ENCODE measurements around the gene NPY4R. TPM values are rescaled to one million over a fixed set of nuclear protein-coding genes. Genes with fewer than 3 reads are reported as not detected.
A peak's percentile ranks its signal among the peaks of the same experiment; 100 is the strongest.
"Not testable (repeated sequence)": the region's sequence is repeated elsewhere in the genome, so short reads cannot be mapped to it uniquely, and the experiment has no call there.

The NPY4R gene
- total RNA-seq, 1 experiment from 2014 or later = not detected

DNA sequence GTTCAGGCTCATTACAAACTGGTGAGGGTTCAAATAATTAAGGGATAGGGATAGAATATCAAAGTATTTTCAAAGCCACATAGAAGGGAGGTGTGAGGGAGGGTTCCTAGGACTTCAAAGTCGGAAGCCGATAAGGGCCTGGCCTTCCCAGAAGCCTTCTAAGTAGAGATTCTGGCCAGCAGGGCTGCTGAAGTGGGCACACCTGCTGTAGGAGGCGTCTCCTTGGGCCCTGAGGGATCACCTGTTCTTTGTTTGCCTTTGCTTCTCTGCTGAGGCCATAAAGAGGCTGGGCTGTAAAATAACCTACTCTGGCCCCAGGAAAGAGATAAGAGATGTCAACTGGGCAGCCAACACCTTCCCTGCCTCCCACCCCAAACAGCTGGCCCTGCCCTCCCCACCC is 8.0 kb upstream of the NPY4R start:
- CTCF ChIA-PET; H3K4me2 ChIP-seq (ENCODE audit: low read length); DNase-seq (ENCODE audit: low read depth, low spot score); H3K36me3 ChIP-seq (ENCODE audit: control insufficient read depth in 1 of 2, insufficient read depth in 2 of 2, low read length in 2 of 2); H3K4me3 ChIP-seq (replicated peaks in 1 of 2; ENCODE audit: low read depth in 1 of 2, low read length in 2 of 2); H3K9ac ChIP-seq (ENCODE audit: low read length); intact Hi-C loops (cut with micrococcal nuclease); H4K20me1 ChIP-seq (ENCODE audit: insufficient read depth); H3K9me2 ChIP-seq (ENCODE audit: insufficient read depth); H3K9me3 ChIP-seq (ENCODE audit: control insufficient read depth in 1 of 2, insufficient read depth in 1 of 2, low read depth in 1 of 2, low read length in 2 of 2); H3K27me3 ChIP-seq (ENCODE audit: insufficient read depth, low read length); BruUV-seq (replicated peaks); POLR2A ChIA-PET; ATAC-seq; H3K4me1 ChIP-seq (ENCODE audit: control insufficient read depth in 1 of 2, insufficient read depth in 2 of 2, low read length in 2 of 2); H3K27ac ChIP-seq (ENCODE audit: low read depth, low read length); H3K79me2 ChIP-seq (ENCODE audit: insufficient read depth, low read length); RAD21 ChIA-PET (ENCODE audit: low non-redundant PET in 1 of 2, low total read pairs in 2 of 2, uncharacterized antibody in 2 of 2, unreplicated experiment in 2 of 2); H2AFZ ChIP-seq (ENCODE audit: low read depth, low read length, poor library complexity, severe bottlenecking): not testable (repeated sequence)

DNA sequence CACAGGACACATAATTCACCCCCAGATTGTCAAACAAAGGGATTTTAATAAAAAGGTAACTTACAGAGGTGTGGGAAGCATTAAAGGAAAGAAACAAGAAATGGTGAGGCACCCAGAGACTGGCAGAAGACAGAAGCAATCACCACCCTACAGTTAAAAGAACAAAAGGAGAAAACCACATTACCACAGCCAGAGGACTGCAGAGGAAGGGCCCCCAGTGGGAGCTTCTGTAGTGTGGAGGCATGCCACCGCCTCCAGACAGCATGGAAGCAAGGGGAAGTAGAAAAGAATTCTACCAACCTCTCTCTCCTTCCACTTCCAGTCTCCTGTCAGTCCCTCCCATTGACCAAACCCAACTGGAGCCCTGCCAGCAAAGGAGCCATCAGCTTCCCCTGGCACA is 4.4 kb upstream of the NPY4R start:
- H3K4me1 ChIP-seq (ENCODE audit: control insufficient read depth in 1 of 2, insufficient read depth in 2 of 2, low read length in 2 of 2); ATAC-seq; DNase-seq (ENCODE audit: low read depth, low spot score); H4K20me1 ChIP-seq (ENCODE audit: insufficient read depth); H3K9me2 ChIP-seq (ENCODE audit: insufficient read depth); H3K79me2 ChIP-seq (ENCODE audit: insufficient read depth, low read length); H3K4me3 ChIP-seq (replicated peaks in 1 of 2; ENCODE audit: low read depth in 1 of 2, low read length in 2 of 2); H3K27ac ChIP-seq (ENCODE audit: low read depth, low read length); CTCF ChIA-PET; BruUV-seq (replicated peaks); H3K4me2 ChIP-seq (ENCODE audit: low read length); RAD21 ChIA-PET (ENCODE audit: low non-redundant PET in 1 of 2, low total read pairs in 2 of 2, uncharacterized antibody in 2 of 2, unreplicated experiment in 2 of 2); POLR2A ChIA-PET; H3K9ac ChIP-seq (ENCODE audit: low read length); intact Hi-C loops (cut with micrococcal nuclease); H3K27me3 ChIP-seq (ENCODE audit: insufficient read depth, low read length); H3K9me3 ChIP-seq (ENCODE audit: control insufficient read depth in 1 of 2, insufficient read depth in 1 of 2, low read depth in 1 of 2, low read length in 2 of 2); H2AFZ ChIP-seq (ENCODE audit: low read depth, low read length, poor library complexity, severe bottlenecking); H3K36me3 ChIP-seq (ENCODE audit: control insufficient read depth in 1 of 2, insufficient read depth in 2 of 2, low read length in 2 of 2): not testable (repeated sequence)

DNA sequence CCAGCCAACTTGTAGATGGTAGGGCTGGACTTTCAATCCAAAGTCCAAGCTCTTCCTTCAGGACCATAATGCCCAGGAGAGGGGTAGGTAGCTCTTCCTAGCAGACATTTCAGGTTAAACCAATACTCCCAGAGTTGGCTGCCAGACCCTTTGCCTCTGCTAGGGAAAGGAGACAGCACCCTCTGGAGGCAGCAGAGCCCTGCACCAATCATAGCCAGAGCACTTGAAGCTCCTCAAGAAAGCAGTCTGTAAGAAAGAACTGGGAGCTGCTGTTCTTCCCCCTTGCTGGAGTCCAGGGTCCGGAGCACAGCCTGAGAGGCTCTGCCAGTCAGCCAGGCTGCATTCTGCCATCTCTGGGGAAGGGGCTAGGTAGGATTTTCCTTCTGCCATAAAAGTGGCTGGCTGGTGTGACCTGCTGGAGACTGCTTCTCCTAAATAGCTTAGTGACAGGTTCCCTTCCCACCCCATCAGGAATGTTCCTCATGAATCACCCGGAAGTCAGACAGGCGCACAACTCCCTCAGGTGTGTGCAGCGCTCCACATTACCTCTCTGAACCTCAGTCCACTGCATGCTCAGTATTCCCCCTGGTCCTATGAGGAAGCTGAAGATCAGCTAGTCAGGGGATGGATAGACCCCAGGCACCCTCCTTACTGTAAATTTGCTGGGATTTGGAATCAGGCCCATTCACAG is 2.5 kb upstream of the NPY4R start:
- H3K36me3 ChIP-seq (ENCODE audit: control insufficient read depth in 1 of 2, insufficient read depth in 2 of 2, low read length in 2 of 2); POLR2A ChIA-PET; H3K27ac ChIP-seq (ENCODE audit: low read depth, low read length); H3K4me1 ChIP-seq (ENCODE audit: control insufficient read depth in 1 of 2, insufficient read depth in 2 of 2, low read length in 2 of 2); BruUV-seq (replicated peaks); H3K9me3 ChIP-seq (ENCODE audit: control insufficient read depth in 1 of 2, insufficient read depth in 1 of 2, low read depth in 1 of 2, low read length in 2 of 2); H3K9me2 ChIP-seq (ENCODE audit: insufficient read depth); RAD21 ChIA-PET (ENCODE audit: low non-redundant PET in 1 of 2, low total read pairs in 2 of 2, uncharacterized antibody in 2 of 2, unreplicated experiment in 2 of 2); H3K27me3 ChIP-seq (ENCODE audit: insufficient read depth, low read length); H4K20me1 ChIP-seq (ENCODE audit: insufficient read depth); H3K9ac ChIP-seq (ENCODE audit: low read length); DNase-seq (ENCODE audit: low read depth, low spot score); H2AFZ ChIP-seq (ENCODE audit: low read depth, low read length, poor library complexity, severe bottlenecking); H3K4me2 ChIP-seq (ENCODE audit: low read length); intact Hi-C loops (cut with micrococcal nuclease); H3K4me3 ChIP-seq (replicated peaks in 1 of 2; ENCODE audit: low read depth in 1 of 2, low read length in 2 of 2); CTCF ChIA-PET; H3K79me2 ChIP-seq (ENCODE audit: insufficient read depth, low read length): not testable (repeated sequence)
- peak; percentile 96 for ATAC-seq
- TF ChIP-seq, protein P1, sequence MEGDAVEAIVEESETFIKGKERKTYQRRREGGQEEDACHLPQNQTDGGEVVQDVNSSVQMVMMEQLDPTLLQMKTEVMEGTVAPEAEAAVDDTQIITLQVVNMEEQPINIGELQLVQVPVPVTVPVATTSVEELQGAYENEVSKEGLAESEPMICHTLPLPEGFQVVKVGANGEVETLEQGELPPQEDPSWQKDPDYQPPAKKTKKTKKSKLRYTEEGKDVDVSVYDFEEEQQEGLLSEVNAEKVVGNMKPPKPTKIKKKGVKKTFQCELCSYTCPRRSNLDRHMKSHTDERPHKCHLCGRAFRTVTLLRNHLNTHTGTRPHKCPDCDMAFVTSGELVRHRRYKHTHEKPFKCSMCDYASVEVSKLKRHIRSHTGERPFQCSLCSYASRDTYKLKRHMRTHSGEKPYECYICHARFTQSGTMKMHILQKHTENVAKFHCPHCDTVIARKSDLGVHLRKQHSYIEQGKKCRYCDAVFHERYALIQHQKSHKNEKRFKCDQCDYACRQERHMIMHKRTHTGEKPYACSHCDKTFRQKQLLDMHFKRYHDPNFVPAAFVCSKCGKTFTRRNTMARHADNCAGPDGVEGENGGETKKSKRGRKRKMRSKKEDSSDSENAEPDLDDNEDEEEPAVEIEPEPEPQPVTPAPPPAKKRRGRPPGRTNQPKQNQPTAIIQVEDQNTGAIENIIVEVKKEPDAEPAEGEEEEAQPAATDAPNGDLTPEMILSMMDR (IDR thresholded peaks at IDR 0.05 in 2 of 3, conservative IDR thresholded peaks at IDR 0.05 in 1 of 3; ENCODE audit: borderline replicate concordance in 1 of 3, insufficient read depth in 1 of 3, low read depth in 2 of 3, low read length in 2 of 3) = peak; percentile 16 to 22 (median 18); a peak in 2 of 6 replicates
- peak; percentile 35; the same call in 1 of the 2 replicates for TF ChIP-seq RAD21 (IDR thresholded peaks at IDR 0.05; ENCODE audit: low read depth)

DNA sequence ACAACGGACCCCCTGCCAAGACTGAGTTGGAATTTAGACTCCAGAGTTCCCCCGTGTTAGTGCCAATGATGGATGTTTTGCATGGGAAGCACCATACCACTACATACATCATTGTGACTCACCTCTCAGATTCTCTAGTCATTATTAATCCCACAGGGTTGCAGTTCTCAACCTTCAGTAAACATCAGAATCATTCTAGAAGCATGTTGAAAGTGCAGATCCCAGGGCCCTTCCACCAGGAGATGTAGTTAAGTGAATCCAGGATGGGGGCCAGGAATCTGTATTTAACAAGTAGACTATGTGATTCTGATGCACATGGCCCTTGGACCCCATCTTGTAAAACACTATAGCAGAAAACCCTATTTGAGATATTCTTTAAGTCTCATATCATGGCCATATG is 2.1 kb downstream of the NPY4R start:
- H3K4me3 ChIP-seq (replicated peaks in 1 of 2; ENCODE audit: low read depth in 1 of 2, low read length in 2 of 2); H2AFZ ChIP-seq (ENCODE audit: low read depth, low read length, poor library complexity, severe bottlenecking); POLR2A ChIA-PET; H3K9me2 ChIP-seq (ENCODE audit: insufficient read depth); H3K4me1 ChIP-seq (ENCODE audit: control insufficient read depth in 1 of 2, insufficient read depth in 2 of 2, low read length in 2 of 2); ATAC-seq; H3K4me2 ChIP-seq (ENCODE audit: low read length); BruUV-seq (replicated peaks); H3K79me2 ChIP-seq (ENCODE audit: insufficient read depth, low read length); H3K36me3 ChIP-seq (ENCODE audit: control insufficient read depth in 1 of 2, insufficient read depth in 2 of 2, low read length in 2 of 2); H3K9ac ChIP-seq (ENCODE audit: low read length); DNase-seq (ENCODE audit: low read depth, low spot score); H3K27me3 ChIP-seq (ENCODE audit: insufficient read depth, low read length); intact Hi-C loops (cut with micrococcal nuclease); RAD21 ChIA-PET (ENCODE audit: low non-redundant PET in 1 of 2, low total read pairs in 2 of 2, uncharacterized antibody in 2 of 2, unreplicated experiment in 2 of 2); H3K9me3 ChIP-seq (ENCODE audit: control insufficient read depth in 1 of 2, insufficient read depth in 1 of 2, low read depth in 1 of 2, low read length in 2 of 2); H4K20me1 ChIP-seq (ENCODE audit: insufficient read depth); CTCF ChIA-PET; H3K27ac ChIP-seq (ENCODE audit: low read depth, low read length): not testable (repeated sequence)
